Duodenal mucosa (tissue), 2 donors: ENCODE results near the gene FBLN5.
"Not testable (repeated sequence)": the region's sequence is repeated elsewhere in the genome, so short reads cannot be mapped to it uniquely, and the experiment has no call there.

Source experiments
- H3K27ac ChIP-seq: one replicate; pipeline ENCODE4 v1.7.0; 2013; ENCODE audit warnings: low read depth, low read length
- H3K27me3 ChIP-seq, 2 donors: one replicate each; pipeline ENCODE4 v1.7.0; 2013; ENCODE audit warnings: low read length in 2 of 2, control low read depth in 1 of 2; ENCODE audit not compliant: insufficient read depth in 2 of 2, control insufficient read depth in 1 of 2
- H3K36me3 ChIP-seq, 2 donors: one replicate each; pipeline ENCODE4 v1.7.0; 2013; ENCODE audit warnings: low read length in 2 of 2, control low read depth in 1 of 2; ENCODE audit not compliant: insufficient read depth in 2 of 2, control insufficient read depth in 1 of 2
- H3K4me1 ChIP-seq, 2 donors: one replicate each; pipeline ENCODE4 v1.7.0; 2013; ENCODE audit warnings: low read length in 2 of 2, control low read depth in 1 of 2; ENCODE audit not compliant: insufficient read depth in 2 of 2, control insufficient read depth in 1 of 2
- H3K4me3 ChIP-seq, 2 donors: one replicate each; pipeline ENCODE4 v1.7.0; 2013; ENCODE audit warnings: low read length in 2 of 2, low read depth in 1 of 2
- H3K9ac ChIP-seq, 2 donors: one replicate each; pipeline ENCODE4 v1.7.0; 2013; ENCODE audit warnings: low read length in 2 of 2, low read depth in 1 of 2
- H3K9me3 ChIP-seq, 2 donors: one replicate each; pipeline ENCODE4 v1.7.0; 2013; ENCODE audit warnings: low read length in 2 of 2, control low read depth in 1 of 2; ENCODE audit not compliant: control insufficient read depth in 1 of 2

The FBLN5 gene

GRCh38 chr14:91897716-91898115 is 49.8 kb downstream of the FBLN5 start:
- H3K9me3 ChIP-seq, H3K27ac ChIP-seq, H3K9ac ChIP-seq, H3K4me3 ChIP-seq, H3K36me3 ChIP-seq, H3K27me3 ChIP-seq, H3K4me1 ChIP-seq: not testable (repeated sequence)

DNA sequence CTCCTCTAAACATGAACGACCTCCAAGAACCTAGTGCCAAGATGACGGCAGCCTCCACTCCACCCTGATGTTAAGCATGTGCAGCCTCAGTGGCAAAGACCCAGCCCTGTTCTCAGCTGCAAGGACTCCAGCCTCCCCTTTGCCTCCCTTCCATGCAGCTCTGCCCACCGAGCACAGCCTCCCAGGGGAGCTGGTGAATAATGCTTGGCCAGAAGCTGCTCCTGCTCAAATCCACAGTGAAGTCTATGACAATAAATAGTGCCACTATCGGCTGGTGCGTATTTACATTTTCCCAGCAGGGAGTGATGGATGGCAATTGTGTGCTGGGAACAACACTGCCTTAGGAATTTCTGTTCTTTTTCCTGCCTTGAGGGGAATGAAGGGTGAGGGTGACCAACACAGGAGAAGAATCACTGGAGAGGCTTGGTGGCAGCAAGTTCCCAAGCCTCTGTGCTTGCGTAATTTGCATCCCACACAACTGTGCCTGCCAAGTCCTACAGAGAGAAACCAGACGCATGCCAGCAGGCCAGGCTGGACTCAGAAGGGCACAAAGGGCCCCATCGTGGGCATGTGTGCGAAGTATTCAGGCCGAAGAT is 50.3 kb downstream of the FBLN5 start:
- H3K4me1 ChIP-seq: peaks cover 0 to 2% of the 10 kb centered on the region in 2 donors
- no peak overlapping the region for H3K4me3 ChIP-seq
- no peaks in the 10 kb centered on the region for H3K36me3 ChIP-seq
- peaks cover 0 to 3% of the 10 kb centered on the region in 2 donors for H3K27me3 ChIP-seq
- H3K27ac ChIP-seq: no peak overlapping the region
- no peak overlapping the region for H3K9ac ChIP-seq
- H3K9me3 ChIP-seq: no peaks in the 10 kb centered on the region

DNA sequence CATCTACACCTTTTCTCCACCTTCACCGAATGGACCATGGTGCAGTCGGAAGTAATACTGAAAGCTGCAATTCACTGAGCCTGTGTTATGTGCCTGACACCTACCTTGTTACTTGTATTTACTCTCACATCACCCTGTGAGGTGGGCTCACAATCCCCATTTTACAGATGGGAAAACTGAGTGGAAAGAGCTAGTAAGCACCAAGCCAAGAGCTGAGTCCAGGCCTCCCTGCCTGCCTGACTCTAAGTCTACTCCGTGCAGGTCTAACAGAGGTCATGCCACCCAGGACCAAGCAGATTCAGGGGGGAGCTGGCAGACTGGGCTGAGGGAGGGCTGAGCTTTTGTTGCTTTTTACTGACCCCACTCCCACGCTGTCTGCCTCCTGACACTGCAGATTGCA is 51.1 kb downstream of the FBLN5 start:
- Histone ChIP-seq H3K9me3 (no peaks in the 10 kb centered on the region), H3K27ac (no peak overlapping the region), H3K4me1 (peaks cover 0 to 2% of the 10 kb centered on the region in 2 donors), H3K9ac (no peak overlapping the region), H3K4me3 (no peak overlapping the region), H3K27me3 (peaks cover 0 to 3% of the 10 kb centered on the region in 2 donors), H3K36me3 (no peaks in the 10 kb centered on the region)

- Histone ChIP-seq H3K9me3 (no peaks in the 10 kb centered on the region), H3K4me1 (peaks cover 24 to 27% of the 10 kb centered on the region in 2 donors), H3K9ac (no peak overlapping the region), H3K27ac (no peak overlapping the region), H3K36me3 (no peaks in the 10 kb centered on the region), H3K27me3 (peaks cover 0 to 3% of the 10 kb centered on the region in 2 donors), H3K4me3 (no peak overlapping the region)
These were observed 53.8 kb downstream of the FBLN5 start for GRCh38 chr14:91893669-91894068.

DNA sequence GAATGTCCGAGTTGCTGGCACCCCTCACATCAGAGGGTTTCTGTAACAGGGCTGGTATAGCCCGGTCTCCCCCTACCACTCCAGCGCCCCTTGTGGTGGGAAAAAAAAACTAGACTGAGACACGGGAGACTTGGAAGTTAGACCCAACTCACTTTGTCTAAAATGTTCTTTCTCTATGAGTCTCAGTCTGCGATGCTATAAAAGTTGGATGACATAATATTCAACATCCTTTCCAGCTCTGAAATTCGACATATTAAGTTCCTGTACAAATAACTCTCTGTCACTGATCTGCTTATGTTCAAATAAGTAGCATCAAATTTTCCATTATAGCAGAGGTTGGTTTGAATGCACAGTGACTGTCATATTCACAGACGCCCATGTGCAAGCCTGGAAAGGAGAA is 54.5 kb downstream of the FBLN5 start:
- no peak overlapping the region for H3K9ac ChIP-seq
- no peak overlapping the region for H3K4me3 ChIP-seq
- H3K27me3 ChIP-seq: peaks cover 0 to 3% of the 10 kb centered on the region in 2 donors
- H3K4me1 ChIP-seq: peaks cover 22 to 29% of the 10 kb centered on the region in 2 donors
- H3K36me3 ChIP-seq: no peaks in the 10 kb centered on the region
- no peak overlapping the region for H3K27ac ChIP-seq
- no peaks in the 10 kb centered on the region for H3K9me3 ChIP-seq

GRCh38 chr14:91891721-91892220 is 55.7 kb downstream of the FBLN5 start:
- Histone ChIP-seq H3K9me3 (no peaks in the 10 kb centered on the region), H3K9ac (no peak overlapping the region), H3K4me1 (peaks cover 22 to 29% of the 10 kb centered on the region in 2 donors), H3K36me3 (peaks cover 0 to 3% of the 10 kb centered on the region in 2 donors), H3K4me3 (no peak overlapping the region), H3K27me3 (peaks cover 0 to 3% of the 10 kb centered on the region in 2 donors), H3K27ac (no peak overlapping the region)

DNA sequence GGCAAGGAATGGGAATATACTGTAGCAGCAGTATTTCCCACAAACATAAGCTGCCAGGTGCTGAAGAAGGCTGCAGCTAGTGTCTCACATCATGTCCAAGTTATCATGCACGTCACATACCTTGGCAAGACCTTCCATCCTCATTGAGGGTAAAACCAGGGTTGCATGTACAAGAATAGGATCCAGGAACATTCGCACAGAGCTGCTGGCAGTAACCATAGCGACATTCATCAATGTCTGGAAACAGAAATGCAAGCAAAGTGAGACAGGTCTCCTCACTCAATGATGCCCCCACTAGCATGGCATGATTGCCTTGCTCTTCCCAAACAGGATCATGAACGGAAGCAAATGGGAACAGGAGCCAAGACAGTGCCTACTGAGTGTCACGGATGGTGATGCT is 56.4 kb downstream of the FBLN5 start:
- Histone ChIP-seq H3K27me3 (peaks cover 0 to 3% of the 10 kb centered on the region in 2 donors), H3K36me3 (peaks cover 0 to 3% of the 10 kb centered on the region in 2 donors), H3K27ac (no peak overlapping the region), H3K9me3 (no peaks in the 10 kb centered on the region), H3K4me3 (no peak overlapping the region), H3K4me1 (peaks cover 22 to 29% of the 10 kb centered on the region in 2 donors), H3K9ac (no peak overlapping the region)

GRCh38 chr14:91890291-91890749 is 57.2 kb downstream of the FBLN5 start:
- peak overlapping the region in 1 of 2 donors; percentile 32 for H3K9ac ChIP-seq
- H3K9me3 ChIP-seq: no peaks in the 10 kb centered on the region
- H3K27ac ChIP-seq: no peak overlapping the region
- H3K4me1 ChIP-seq: peaks cover 22 to 29% of the 10 kb centered on the region in 2 donors
- peaks cover 0 to 3% of the 10 kb centered on the region in 2 donors for H3K36me3 ChIP-seq
- H3K27me3 ChIP-seq: peaks cover 0 to 3% of the 10 kb centered on the region in 2 donors
- no peak overlapping the region for H3K4me3 ChIP-seq

DNA sequence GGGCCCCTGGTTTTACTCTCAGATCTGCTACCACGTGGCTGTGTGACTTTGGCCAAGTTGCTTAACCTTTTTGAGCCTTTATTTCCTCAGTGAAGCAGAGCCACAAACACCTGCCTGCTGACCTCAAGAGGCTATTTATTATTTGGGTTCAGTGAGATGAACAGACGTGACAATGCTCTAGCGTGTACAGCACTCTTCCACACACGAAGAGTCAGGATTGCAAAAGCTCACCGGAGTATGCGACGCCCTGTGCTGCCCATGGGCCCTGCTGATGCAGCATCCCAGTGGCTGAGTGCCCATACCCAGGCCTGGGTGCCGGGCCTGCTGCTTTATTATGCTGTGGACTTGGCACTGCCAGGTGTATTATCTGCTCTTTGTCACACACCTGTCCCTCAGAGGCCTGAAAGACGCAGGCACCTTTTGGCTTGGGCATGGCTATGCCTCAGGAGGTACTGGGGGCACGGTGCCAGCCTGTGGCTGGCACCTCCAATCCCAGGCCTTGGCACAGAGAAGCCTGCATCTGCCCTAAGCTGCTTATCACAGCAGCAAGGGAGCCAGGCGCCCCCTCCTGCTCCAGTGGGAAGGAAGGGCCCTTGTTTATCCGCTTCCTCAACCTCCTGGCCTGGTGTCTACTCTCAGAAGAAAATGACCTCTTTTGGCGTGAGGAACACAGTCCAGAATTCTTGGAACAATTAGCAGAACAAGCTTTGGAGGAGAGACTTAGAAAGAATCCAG is 57.9 kb downstream of the FBLN5 start:
- Histone ChIP-seq H3K36me3 (peaks cover 0 to 3% of the 10 kb centered on the region in 2 donors), H3K9me3 (no peaks in the 10 kb centered on the region), H3K4me3 (no peak overlapping the region), H3K27me3 (peaks cover 0 to 3% of the 10 kb centered on the region in 2 donors), H3K27ac (peak overlapping the region; percentile 45), H3K4me1 (peaks cover 22 to 29% of the 10 kb centered on the region in 2 donors), H3K9ac (peak overlapping the region in 1 of 2 donors; percentile 9)
